22Rv1 (cell line): ENCODE measurements around the gene CSH1.

Experiments used
- ZFX ChIP-seq: fragments of 450-650 bp; IDR thresholded peaks from 2 replicates; pipeline ENCODE4 v1.6.1; 2017; ENCODE audit warnings: antibody characterized with exemption, borderline replicate concordance
- TF ChIP-seq, protein P1 (sequence below): fragments of 450-650 bp; IDR thresholded peaks from 2 replicates; pipeline ENCODE4 v1.5.1; 2017; ENCODE audit warnings: mild to moderate bottlenecking

DNA sequence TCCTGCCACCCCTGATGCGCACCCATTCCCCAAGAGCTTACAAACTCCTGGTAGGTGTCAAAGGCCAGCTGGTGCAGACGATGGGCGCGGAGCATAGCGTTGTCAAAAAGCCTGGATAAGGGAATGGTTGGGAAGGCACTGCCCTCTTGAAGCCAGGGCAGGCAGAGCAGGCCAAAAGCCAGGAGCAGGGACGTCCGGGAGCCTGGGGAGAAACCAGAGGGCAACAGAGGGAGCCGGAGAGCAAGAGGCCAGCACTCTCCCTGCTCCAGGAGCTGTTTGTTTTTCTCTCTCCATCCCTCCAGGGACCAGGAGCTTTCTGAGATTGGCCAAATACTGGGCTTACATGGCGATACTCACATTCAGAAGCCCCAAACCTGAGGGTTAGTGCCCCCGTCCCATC is 21.9 kb upstream of the CSH1 start:
- TF ChIP-seq, protein P1, sequence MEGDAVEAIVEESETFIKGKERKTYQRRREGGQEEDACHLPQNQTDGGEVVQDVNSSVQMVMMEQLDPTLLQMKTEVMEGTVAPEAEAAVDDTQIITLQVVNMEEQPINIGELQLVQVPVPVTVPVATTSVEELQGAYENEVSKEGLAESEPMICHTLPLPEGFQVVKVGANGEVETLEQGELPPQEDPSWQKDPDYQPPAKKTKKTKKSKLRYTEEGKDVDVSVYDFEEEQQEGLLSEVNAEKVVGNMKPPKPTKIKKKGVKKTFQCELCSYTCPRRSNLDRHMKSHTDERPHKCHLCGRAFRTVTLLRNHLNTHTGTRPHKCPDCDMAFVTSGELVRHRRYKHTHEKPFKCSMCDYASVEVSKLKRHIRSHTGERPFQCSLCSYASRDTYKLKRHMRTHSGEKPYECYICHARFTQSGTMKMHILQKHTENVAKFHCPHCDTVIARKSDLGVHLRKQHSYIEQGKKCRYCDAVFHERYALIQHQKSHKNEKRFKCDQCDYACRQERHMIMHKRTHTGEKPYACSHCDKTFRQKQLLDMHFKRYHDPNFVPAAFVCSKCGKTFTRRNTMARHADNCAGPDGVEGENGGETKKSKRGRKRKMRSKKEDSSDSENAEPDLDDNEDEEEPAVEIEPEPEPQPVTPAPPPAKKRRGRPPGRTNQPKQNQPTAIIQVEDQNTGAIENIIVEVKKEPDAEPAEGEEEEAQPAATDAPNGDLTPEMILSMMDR, result no peak
- no peak for TF ChIP-seq ZFX
